Fibroblast of the aortic adventitia (primary cell): ENCODE data around the gene SLC25A27. TPM values are rescaled to one million over a fixed set of nuclear protein-coding genes. Genes with fewer than 3 reads are reported as not detected.

ENCODE experiments used
- DNase-seq: peaks from one replicate; pipeline ENCODE4 v3.0.0-alpha.2; 2010; ENCODE audit warnings: low read depth
- H3K4me3 ChIP-seq: 2 replicates; pipeline ENCODE4 v1.5.1; 2011; ENCODE audit warnings: low read depth, mild to moderate bottlenecking, control low read depth, low read length, moderate library complexity
- total RNA-seq: library from RNA; depleted of rRNA; stranded (reverse); fragments of >200 nt; gene quantifications from 2 replicates; pipeline ENCODE4 v1.2.3, GENCODE V29; 2012; ENCODE audit warnings: low replicate concordance
- TF ChIP-seq, protein P1 (sequence below): IDR thresholded peaks from 2 replicates; pipeline ENCODE4 v1.5.1; 2011; ENCODE audit warnings: mild to moderate bottlenecking, low read length, control low read depth, inconsistent platforms; ENCODE audit not compliant: insufficient read depth

Gene SLC25A27
- total RNA-seq, 1 donor = 6.2 TPM

DNA sequence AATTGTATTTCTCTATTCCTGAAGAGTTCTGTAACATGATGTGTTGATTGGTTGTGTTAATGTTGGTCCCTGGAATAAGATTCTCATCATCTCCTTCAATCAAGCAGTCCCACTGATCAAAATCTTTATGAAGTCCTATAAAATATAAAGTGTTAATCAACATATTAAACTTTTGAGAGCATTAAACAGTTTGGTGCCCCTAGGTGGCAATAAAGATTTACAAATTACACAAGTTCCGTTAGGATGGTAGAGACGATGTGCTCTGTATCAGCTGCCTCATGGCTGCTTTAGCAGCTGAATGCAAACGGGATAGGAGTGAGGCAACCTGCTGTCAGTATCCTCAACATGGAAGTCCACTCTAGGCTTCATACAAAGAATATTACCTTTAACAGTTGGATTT, 51.8 kb downstream of the SLC25A27 start:
- DNase-seq = peak; percentile 22
- TF ChIP-seq, protein P1, sequence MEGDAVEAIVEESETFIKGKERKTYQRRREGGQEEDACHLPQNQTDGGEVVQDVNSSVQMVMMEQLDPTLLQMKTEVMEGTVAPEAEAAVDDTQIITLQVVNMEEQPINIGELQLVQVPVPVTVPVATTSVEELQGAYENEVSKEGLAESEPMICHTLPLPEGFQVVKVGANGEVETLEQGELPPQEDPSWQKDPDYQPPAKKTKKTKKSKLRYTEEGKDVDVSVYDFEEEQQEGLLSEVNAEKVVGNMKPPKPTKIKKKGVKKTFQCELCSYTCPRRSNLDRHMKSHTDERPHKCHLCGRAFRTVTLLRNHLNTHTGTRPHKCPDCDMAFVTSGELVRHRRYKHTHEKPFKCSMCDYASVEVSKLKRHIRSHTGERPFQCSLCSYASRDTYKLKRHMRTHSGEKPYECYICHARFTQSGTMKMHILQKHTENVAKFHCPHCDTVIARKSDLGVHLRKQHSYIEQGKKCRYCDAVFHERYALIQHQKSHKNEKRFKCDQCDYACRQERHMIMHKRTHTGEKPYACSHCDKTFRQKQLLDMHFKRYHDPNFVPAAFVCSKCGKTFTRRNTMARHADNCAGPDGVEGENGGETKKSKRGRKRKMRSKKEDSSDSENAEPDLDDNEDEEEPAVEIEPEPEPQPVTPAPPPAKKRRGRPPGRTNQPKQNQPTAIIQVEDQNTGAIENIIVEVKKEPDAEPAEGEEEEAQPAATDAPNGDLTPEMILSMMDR = no peak
- no peak overlapping the region for H3K4me3 ChIP-seq

DNA sequence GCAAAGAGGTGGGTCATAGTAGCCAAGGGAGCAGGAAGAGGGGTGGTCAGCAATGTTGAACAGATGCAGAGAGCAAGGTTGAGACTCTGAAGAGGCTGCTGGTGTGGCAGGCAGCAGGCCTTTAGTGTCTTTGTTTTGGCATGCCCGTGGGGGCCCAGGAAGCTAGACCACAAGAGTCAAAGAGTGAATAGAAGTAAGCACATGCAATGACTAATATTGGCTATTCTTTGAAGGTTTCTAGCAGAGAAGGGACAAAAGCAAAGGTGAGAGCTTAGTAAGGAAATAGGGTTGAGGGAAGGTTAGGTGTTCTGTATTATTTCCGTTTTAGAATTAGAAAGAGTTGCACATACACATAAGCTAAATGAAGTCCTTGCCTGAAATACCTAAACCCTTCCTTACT, 53.7 kb downstream of the SLC25A27 start:
- H3K4me3 ChIP-seq = no peak overlapping the region
- DNase-seq = no peak
- TF ChIP-seq, protein P1 = no peak

DNA sequence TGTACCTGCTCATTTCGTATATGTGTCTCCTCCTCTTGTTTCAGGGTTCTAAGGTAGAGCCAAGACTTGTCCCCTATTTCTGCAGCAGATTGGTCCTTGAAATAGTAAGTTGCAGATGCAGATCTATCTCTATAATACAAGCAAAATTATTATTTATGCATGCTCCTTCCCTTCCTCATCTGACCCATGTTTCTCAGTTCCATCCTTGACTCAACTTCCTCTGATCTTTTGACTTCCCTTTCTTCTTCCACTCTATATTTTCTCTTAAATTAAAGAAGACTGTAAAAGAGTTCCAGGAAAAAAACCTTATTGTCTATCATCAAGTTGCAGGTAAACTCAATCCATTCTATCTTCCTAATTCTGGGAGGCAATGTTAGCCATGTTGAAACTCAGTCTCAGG, 58.7 kb downstream of the SLC25A27 start:
- TF ChIP-seq, protein P1 = no peak
- H3K4me3 ChIP-seq = no peak overlapping the region
- no peak for DNase-seq

DNA sequence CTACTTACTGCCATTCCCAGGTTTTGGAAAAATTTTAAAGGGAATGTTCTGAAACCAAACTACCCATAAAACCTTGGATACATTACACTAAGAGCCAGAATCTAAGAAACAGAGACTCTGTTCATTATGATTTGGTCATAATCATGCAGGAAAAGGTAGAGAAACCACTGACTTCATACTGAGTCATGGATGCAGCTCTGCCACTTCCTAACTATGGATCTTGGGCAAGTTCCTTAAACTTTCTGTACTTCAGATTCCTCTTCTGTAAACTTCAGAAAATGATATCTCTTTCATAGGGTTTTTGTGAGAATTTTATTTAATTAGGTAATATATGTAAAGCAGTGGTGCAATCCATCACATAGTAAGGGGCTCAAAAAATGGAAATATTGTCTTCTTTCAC, 62.4 kb downstream of the SLC25A27 start:
- DNase-seq = no peak
- TF ChIP-seq, protein P1 = no peak
- no peak overlapping the region for H3K4me3 ChIP-seq

DNA sequence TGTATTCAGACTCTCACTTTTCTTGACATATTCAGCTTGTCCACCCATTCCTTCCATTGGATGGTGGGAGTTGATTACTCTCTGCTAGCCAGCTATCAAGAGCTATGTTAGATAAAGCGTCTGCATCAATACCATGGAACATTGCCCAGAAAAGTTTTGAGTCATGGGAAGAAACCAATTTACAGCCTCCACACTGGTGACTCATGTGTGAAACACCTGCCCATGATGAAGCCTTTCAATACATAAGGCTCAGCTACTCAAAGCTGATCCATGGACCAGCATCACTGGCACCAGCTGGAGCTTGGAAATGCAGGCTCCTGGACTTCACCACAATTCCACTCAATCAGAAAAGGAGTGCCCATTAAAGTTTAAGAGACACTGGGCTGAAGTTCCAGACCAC, 66.3 kb downstream of the SLC25A27 start:
- TF ChIP-seq, protein P1 = no peak
- peak; percentile 47 for DNase-seq

DNA sequence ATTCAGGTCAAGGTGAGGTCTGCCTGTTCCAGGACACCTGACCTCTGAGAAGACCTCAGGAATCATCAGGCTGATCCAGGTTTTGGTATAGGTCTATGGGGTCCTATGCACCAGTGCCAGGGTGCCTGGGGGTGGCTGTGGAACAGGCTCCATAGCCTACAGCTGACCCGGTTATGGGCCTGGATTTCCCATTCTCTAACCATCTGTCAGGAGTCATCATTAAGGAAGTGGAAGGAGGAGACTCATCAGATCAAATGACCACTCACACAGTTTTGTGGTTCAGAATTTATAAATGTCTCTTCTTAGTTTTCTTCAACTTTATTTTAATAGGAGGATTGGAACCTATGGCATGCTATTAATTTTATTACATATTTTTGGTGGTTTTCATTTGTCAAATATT, 67.6 kb downstream of the SLC25A27 start:
- no peak overlapping the region for H3K4me3 ChIP-seq
- no peak for DNase-seq
- TF ChIP-seq, protein P1 = no peak

More for the DNA sequence above, 66.3 kb downstream of the SLC25A27 start:
- H3K4me3 ChIP-seq = no peak overlapping the region

Other genes with a start within 250 kb of the SLC25A27 start
- gene RCAN2, start 161.5 kb upstream of the SLC25A27 start, total RNA-seq = 8.0 and 14.9 TPM in 2 replicates
- gene CYP39A1, start 157 bp upstream of the SLC25A27 start, total RNA-seq = 0.63 and 4.7 TPM in 2 replicates
- 0.18 and 1.8 TPM in 2 replicates for gene TDRD6, start 34.9 kb downstream of the SLC25A27 start, total RNA-seq
- 7.8 TPM in 1 of 2 replicates, not detected in the other for gene PLA2G7, start 82.4 kb downstream of the SLC25A27 start, total RNA-seq
- not detected in 2 replicates for gene ANKRD66, start 94.0 kb downstream of the SLC25A27 start, total RNA-seq
- not detected in 2 replicates for gene MEP1A, start 140.4 kb downstream of the SLC25A27 start, total RNA-seq